GM12891 (cell line): ENCODE data around the gene DCAF4.

ENCODE experiments used
- POLR2A ChIP-seq: IDR thresholded peaks from 2 replicates; pipeline ENCODE4 v1.6.1; 2011; ENCODE audit warnings: low read depth, low read length, control low read depth
- POLR2AphosphoS5 ChIP-seq: IDR thresholded peaks from 2 replicates; pipeline ENCODE4 v1.6.1; 2011; ENCODE audit warnings: low read depth, low read length, control low read depth
- TAF1 ChIP-seq: IDR thresholded peaks from 2 replicates; pipeline ENCODE4 v1.6.1; 2011; ENCODE audit warnings: low read depth, low read length, control low read depth

GRCh38 chr14:72901361-72901760 lies 24.9 kb upstream of the DCAF4 start:
- TF ChIP-seq POLR2A (no peak), TAF1 (no peak), POLR2AphosphoS5 (no peak)
